Immature natural killer cell (primary cell): ENCODE measurements around the gene FAM184B. TPM values are rescaled to one million over a fixed set of nuclear protein-coding genes. Genes with fewer than 3 reads are reported as not detected.
"Not testable (repeated sequence)": the region's sequence is repeated elsewhere in the genome, so short reads cannot be mapped to it uniquely, and the experiment has no call there.

ENCODE experiments used
- DNase-seq, 3 donors: peaks; one replicate each; pipeline ENCODE4 v3.0.0; 2022; ENCODE audit warnings: mixed read lengths in 1 of 3
- H3K27ac Mint-ChIP-seq, 6 donors: one replicate each; pipeline ENCODE4 v1.8.0; 2020; ENCODE audit warnings: mixed read lengths in 6 of 6, mild to moderate bottlenecking in 5 of 6, inconsistent platforms in 4 of 6, moderate library complexity in 3 of 6
- H3K27me3 Mint-ChIP-seq, 3 donors: one replicate each; pipeline ENCODE4 v1.8.0; 2020 to 2021; ENCODE audit warnings: low read depth in 3 of 3, mild to moderate bottlenecking in 3 of 3, mixed read lengths in 3 of 3, moderate library complexity in 3 of 3, inconsistent platforms in 1 of 3
- H3K36me3 Mint-ChIP-seq, 3 donors: one replicate each; pipeline ENCODE4 v1.8.0; 2020; ENCODE audit warnings: mixed read lengths in 3 of 3, inconsistent platforms in 2 of 3, mild to moderate bottlenecking in 2 of 3
- H3K4me1 Mint-ChIP-seq, 2 donors: one replicate each; pipeline ENCODE4 v1.8.0; 2020; ENCODE audit warnings: inconsistent platforms in 2 of 2, mild to moderate bottlenecking in 2 of 2, mixed read lengths in 2 of 2, moderate library complexity in 1 of 2
- H3K4me3 Mint-ChIP-seq, 5 donors: one replicate each; pipeline ENCODE4 v1.8.0; 2020; ENCODE audit warnings: mild to moderate bottlenecking in 5 of 5, mixed read lengths in 5 of 5, inconsistent platforms in 3 of 5, moderate library complexity in 3 of 5
- H3K9me3 Mint-ChIP-seq, 6 donors: one replicate each; pipeline ENCODE4 v1.8.0; 2020; ENCODE audit warnings: mild to moderate bottlenecking in 6 of 6, mixed read lengths in 6 of 6, inconsistent platforms in 4 of 6, moderate library complexity in 3 of 6
- polyA plus RNA-seq, 3 donors: library from polyadenylated mRNA; unstranded; fragments of 300-500 nt; fragmentation: Illumina TruSeq; gene quantifications; one replicate each; pipeline ENCODE4 v1.2.3, GENCODE V29; 2021

FAM184B gene
- polyA plus RNA-seq, 3 donors from 2014 or later = not detected

GRCh38 chr4:17721496-17722355, 59.7 kb downstream of the FAM184B start:
- Mint-ChIP-seq H3K27me3 (peaks cover 2 to 9% (median 7%) of the 10 kb centered on the region in 3 donors), H3K9me3 (peaks cover 0 to 1% (median 0%) of the 10 kb centered on the region in 6 donors), H3K36me3 (no peaks in the 10 kb centered on the region), H3K4me1 (no peaks in the 10 kb centered on the region), H3K4me3 (no peak overlapping the region), H3K27ac (no peak overlapping the region)
- DNase-seq = no peak

- H3K36me3 Mint-ChIP-seq = no peaks in the 10 kb centered on the region
- H3K4me3 Mint-ChIP-seq = no peak overlapping the region
- H3K9me3 Mint-ChIP-seq = no peaks in the 10 kb centered on the region
- H3K27me3 Mint-ChIP-seq = peaks cover 2 to 9% (median 2%) of the 10 kb centered on the region in 3 donors
- DNase-seq = no peak
- no peak overlapping the region for H3K27ac Mint-ChIP-seq
- no peaks in the 10 kb centered on the region for H3K4me1 Mint-ChIP-seq
Observed at GRCh38 chr4:17719106-17719505, 62.3 kb downstream of the FAM184B start.

GRCh38 chr4:17718471-17718870, 63.0 kb downstream of the FAM184B start:
- no peaks in the 10 kb centered on the region for H3K9me3 Mint-ChIP-seq
- peaks cover 2 to 7% (median 2%) of the 10 kb centered on the region in 3 donors for H3K27me3 Mint-ChIP-seq
- H3K27ac Mint-ChIP-seq = no peak overlapping the region
- no peak overlapping the region for H3K4me3 Mint-ChIP-seq
- no peak for DNase-seq
- no peaks in the 10 kb centered on the region for H3K4me1 Mint-ChIP-seq
- no peaks in the 10 kb centered on the region for H3K36me3 Mint-ChIP-seq

GRCh38 chr4:17717301-17717700, 64.1 kb downstream of the FAM184B start:
- Mint-ChIP-seq H3K27me3 (peaks cover 2 to 7% (median 2%) of the 10 kb centered on the region in 3 donors), H3K4me3 (no peak overlapping the region), H3K4me1 (no peaks in the 10 kb centered on the region), H3K36me3 (no peaks in the 10 kb centered on the region), H3K9me3 (no peaks in the 10 kb centered on the region), H3K27ac (no peak overlapping the region)
- DNase-seq = no peak

- H3K4me1 Mint-ChIP-seq = no peaks in the 10 kb centered on the region
- DNase-seq = no peak
- H3K9me3 Mint-ChIP-seq = no peaks in the 10 kb centered on the region
- no peak overlapping the region for H3K4me3 Mint-ChIP-seq
- H3K27me3 Mint-ChIP-seq = peaks cover 0 to 6% (median 2%) of the 10 kb centered on the region in 3 donors
- H3K36me3 Mint-ChIP-seq = no peaks in the 10 kb centered on the region
- H3K27ac Mint-ChIP-seq = no peak overlapping the region
Observed at GRCh38 chr4:17715511-17715910, 65.9 kb downstream of the FAM184B start.

- H3K4me3 Mint-ChIP-seq = no peak overlapping the region
- DNase-seq = no peak
- no peaks in the 10 kb centered on the region for H3K36me3 Mint-ChIP-seq
- peaks cover 0 to 4% (median 2%) of the 10 kb centered on the region in 3 donors for H3K27me3 Mint-ChIP-seq
- no peaks in the 10 kb centered on the region for H3K9me3 Mint-ChIP-seq
- no peak overlapping the region for H3K27ac Mint-ChIP-seq
- H3K4me1 Mint-ChIP-seq = no peaks in the 10 kb centered on the region
Observed at GRCh38 chr4:17713779-17714178, 67.6 kb downstream of the FAM184B start.

GRCh38 chr4:17712166-17712565, 69.3 kb downstream of the FAM184B start:
- H3K27me3 Mint-ChIP-seq = peaks cover 0 to 1% (median 0%) of the 10 kb centered on the region in 3 donors
- no peak for DNase-seq
- no peak overlapping the region for H3K4me3 Mint-ChIP-seq
- no peak overlapping the region for H3K27ac Mint-ChIP-seq
- H3K4me1 Mint-ChIP-seq = no peaks in the 10 kb centered on the region
- H3K36me3 Mint-ChIP-seq = no peaks in the 10 kb centered on the region
- no peaks in the 10 kb centered on the region for H3K9me3 Mint-ChIP-seq

GRCh38 chr4:17711206-17711605, 70.2 kb downstream of the FAM184B start:
- not testable (repeated sequence) for DNase-seq, H3K9me3 Mint-ChIP-seq, H3K27me3 Mint-ChIP-seq, H3K36me3 Mint-ChIP-seq, H3K4me3 Mint-ChIP-seq, H3K4me1 Mint-ChIP-seq, H3K27ac Mint-ChIP-seq

GRCh38 chr4:17709763-17710068, 71.7 kb downstream of the FAM184B start:
- no peak for DNase-seq
- no peaks in the 10 kb centered on the region for H3K4me1 Mint-ChIP-seq
- peaks cover 0 to 2% (median 2%) of the 10 kb centered on the region in 3 donors for H3K27me3 Mint-ChIP-seq
- no peaks in the 10 kb centered on the region for H3K9me3 Mint-ChIP-seq
- no peak overlapping the region for H3K27ac Mint-ChIP-seq
- H3K4me3 Mint-ChIP-seq = no peak overlapping the region
- no peaks in the 10 kb centered on the region for H3K36me3 Mint-ChIP-seq

GRCh38 chr4:17708992-17709762, 72.2 kb downstream of the FAM184B start:
- no peak overlapping the region for H3K27ac Mint-ChIP-seq
- H3K36me3 Mint-ChIP-seq = no peaks in the 10 kb centered on the region
- no peaks in the 10 kb centered on the region for H3K9me3 Mint-ChIP-seq
- H3K4me3 Mint-ChIP-seq = no peak overlapping the region
- H3K27me3 Mint-ChIP-seq = peaks cover 0 to 2% (median 2%) of the 10 kb centered on the region in 3 donors
- no peaks in the 10 kb centered on the region for H3K4me1 Mint-ChIP-seq
- DNase-seq = no peak

- no peak overlapping the region for H3K27ac Mint-ChIP-seq
- no peaks in the 10 kb centered on the region for H3K9me3 Mint-ChIP-seq
- no peak overlapping the region for H3K4me3 Mint-ChIP-seq
- no peaks in the 10 kb centered on the region for H3K4me1 Mint-ChIP-seq
- peaks cover 0 to 3% (median 2%) of the 10 kb centered on the region in 3 donors for H3K27me3 Mint-ChIP-seq
- no peak for DNase-seq
- H3K36me3 Mint-ChIP-seq = no peaks in the 10 kb centered on the region
Observed at GRCh38 chr4:17707671-17708070, 73.8 kb downstream of the FAM184B start.

GRCh38 chr4:17705107-17705506, 76.3 kb downstream of the FAM184B start:
- DNase-seq = no peak
- no peaks in the 10 kb centered on the region for H3K36me3 Mint-ChIP-seq
- no peak overlapping the region for H3K27ac Mint-ChIP-seq
- H3K27me3 Mint-ChIP-seq = peaks cover 0 to 3% (median 2%) of the 10 kb centered on the region in 3 donors
- no peaks in the 10 kb centered on the region for H3K4me1 Mint-ChIP-seq
- H3K9me3 Mint-ChIP-seq = no peaks in the 10 kb centered on the region
- no peak overlapping the region for H3K4me3 Mint-ChIP-seq

- Mint-ChIP-seq H3K4me1 (no peaks in the 10 kb centered on the region), H3K36me3 (peaks cover 0 to 2% (median 0%) of the 10 kb centered on the region in 3 donors), H3K9me3 (peaks cover 0 to 5% (median 3%) of the 10 kb centered on the region in 6 donors), H3K4me3 (no peak overlapping the region), H3K27me3 (peaks cover 2 to 4% (median 3%) of the 10 kb centered on the region in 3 donors), H3K27ac (no peak overlapping the region)
- no peak for DNase-seq
Observed at GRCh38 chr4:17704020-17704650, 77.3 kb downstream of the FAM184B start.

GRCh38 chr4:17702641-17703040, 78.8 kb downstream of the FAM184B start:
- no peak overlapping the region for H3K4me3 Mint-ChIP-seq
- no peak overlapping the region for H3K27ac Mint-ChIP-seq
- H3K27me3 Mint-ChIP-seq = peaks cover 3 to 5% (median 5%) of the 10 kb centered on the region in 3 donors
- peaks cover 0 to 5% (median 0%) of the 10 kb centered on the region in 3 donors for H3K36me3 Mint-ChIP-seq
- no peak for DNase-seq
- no peaks in the 10 kb centered on the region for H3K4me1 Mint-ChIP-seq
- H3K9me3 Mint-ChIP-seq = peaks cover 2 to 11% (median 8%) of the 10 kb centered on the region in 6 donors
